ENCODE data around the gene TTR.

GRCh38 chr18:31581498-31582197 lies 10.0 kb upstream of the TTR start:
- no peak for TF ChIP-seq POLR2A (IDR thresholded peaks at IDR 0.05)
- no peak for TF ChIP-seq CTCF (IDR thresholded peaks at IDR 0.05)
